HepG2 (cell line): ENCODE results near the gene ARHGAP33. TPM values are rescaled to one million over a fixed set of nuclear protein-coding genes. Genes with fewer than 3 reads are reported as not detected.

Experiments
- ADNP ChIP-seq: sonication (generic); formaldehyde crosslinking; IDR thresholded peaks from 2 replicates; pipeline ENCODE4 v1.4.0; 2020; ENCODE audit warnings: missing genetic modification reagents
- HHEX ChIP-seq: IDR thresholded peaks from 2 replicates; pipeline ENCODE4 v1.6.1; 2016; ENCODE audit warnings: control low read depth
- KDM3A ChIP-seq: IDR thresholded peaks from 2 replicates; pipeline ENCODE4 v1.6.1; 2018; ENCODE audit warnings: low read depth, missing compliant biosample characterization
- MXD1 ChIP-seq: sonication (generic); formaldehyde crosslinking; IDR thresholded peaks from 2 replicates; pipeline ENCODE4 v1.4.0; 2020; ENCODE audit warnings: mild to moderate bottlenecking, missing genetic modification reagents
- POLR2AphosphoS5 ChIP-seq: IDR thresholded peaks from 2 replicates; pipeline ENCODE4 v1.6.1; 2012; ENCODE audit warnings: low read depth, low read length
- RBM22 ChIP-seq: fragments of 200-400 bp; formaldehyde crosslinking; optimal IDR thresholded peaks from 2 replicates; pipeline ENCODE3; 2017; ENCODE audit warnings: mild to moderate bottlenecking, low read length, moderate library complexity
- SETDB1 ChIP-seq: sonication (generic); formaldehyde crosslinking; IDR thresholded peaks from 2 replicates; pipeline ENCODE4 v1.5.1; 2020; ENCODE audit warnings: missing genetic modification reagents, mild to moderate bottlenecking, borderline replicate concordance
- STAG1 ChIP-seq: sonication (generic); formaldehyde crosslinking; IDR thresholded peaks from 2 replicates; pipeline ENCODE4 v1.4.0; 2020; ENCODE audit warnings: missing genetic modification reagents
- TCF12 ChIP-seq, 2 experiments: fragments of 450-650 bp in 1 of 2; sonication (generic) in 1 of 2; formaldehyde crosslinking in 1 of 2; IDR thresholded peaks; 2 replicates each; pipeline versions ENCODE4 v1.6.1 to v1.8.0; 2017 to 2022; ENCODE audit warnings: antibody characterized with exemption in 1 of 2, mild to moderate bottlenecking in 1 of 2, missing genetic modification reagents in 1 of 2, moderate library complexity in 1 of 2
- THAP8 ChIP-seq: sonication (generic); formaldehyde crosslinking; IDR thresholded peaks from 2 replicates; pipeline ENCODE4 v1.5.1; 2020; ENCODE audit warnings: missing genetic modification reagents, mild to moderate bottlenecking, borderline replicate concordance
- ZBTB46 ChIP-seq: sonication (generic); formaldehyde crosslinking; IDR thresholded peaks from 2 replicates; pipeline ENCODE4 v1.4.0; 2020; ENCODE audit warnings: mild to moderate bottlenecking, missing genetic modification reagents, borderline replicate concordance
- ZNF326 ChIP-seq: sonication (generic); formaldehyde crosslinking; IDR thresholded peaks from 2 replicates; pipeline ENCODE4 v1.4.0; 2020; ENCODE audit warnings: missing genetic modification reagents, borderline replicate concordance
- ZSCAN22 ChIP-seq: sonication (generic); formaldehyde crosslinking; IDR thresholded peaks from 2 replicates; pipeline ENCODE4 v1.4.0; 2020; ENCODE audit warnings: mild to moderate bottlenecking, missing genetic modification reagents
- polyA plus RNA-seq, 8 experiments: library from polyadenylated mRNA; depleted of rRNA in 3 of 8; stranded (reverse) in 7 of 8; unstranded in 1 of 8; fragments of >200 nt; fragmentation: Illumina TruSeq in 4 of 8; extraction: Trizol in 4 of 8; gene quantifications; 2 replicates each; pipeline versions ENCODE4 v1.2.1 to v1.2.3, GENCODE V29; 2011 to 2016; ENCODE audit warnings: low read depth in 4 of 8, missing spikeins in 1 of 8, mixed read lengths in 1 of 8; ENCODE audit not compliant: insufficient read depth in 1 of 8
- total RNA-seq, 5 experiments: library from RNA; depleted of rRNA; stranded (reverse); fragments of >200 nt; fragmentation: Illumina TruSeq; extraction: Trizol; gene quantifications; 2 replicates each; pipeline ENCODE4 v1.2.3, GENCODE V29; 2016; ENCODE audit warnings: low read depth in 1 of 5
- TF ChIP-seq, protein P1 (sequence below): sonication (generic); formaldehyde crosslinking; IDR thresholded peaks from one replicate; pipeline ENCODE4 v1.5.1; 2020; ENCODE audit warnings: mild to moderate bottlenecking, missing genetic modification reagents; ENCODE audit errors: not compliant biosample characterization
- TF ChIP-seq, protein P2 (sequence below): sonication (generic); formaldehyde crosslinking; IDR thresholded peaks from 2 replicates; pipeline ENCODE4 v1.5.0; 2020; ENCODE audit warnings: mild to moderate bottlenecking, missing genetic modification reagents, moderate library complexity

ARHGAP33 gene
- total and polyA plus RNA-seq, 2 of the 13 experiments (the other 11 are each of a cell fraction or from before 2014, with no cell fraction given) = 1.3 to 2.7 TPM

GRCh38 chr19:35744430-35745327, 30.7 kb upstream of the ARHGAP33 start (continued):
- TF ChIP-seq TCF12 (IDR thresholded peaks at IDR 0.05) (no peak), TCF12 (CRISPR knock-in tag; IDR thresholded peaks at IDR 0.05) (no peak), ADNP (CRISPR knock-in tag) (no peak), RBM22 (no peak), KDM3A (CRISPR knock-in tag) (no peak), STAG1 (peak; percentile 26), ZNF326 (CRISPR knock-in tag) (no peak), THAP8 (CRISPR knock-in tag) (no peak), HHEX (CRISPR knock-in tag) (no peak), ZSCAN22 (CRISPR knock-in tag) (no peak), ZBTB46 (CRISPR knock-in tag) (no peak), POLR2AphosphoS5 (no peak), MXD1 (0 out of 2 replicates have a peak, but pooled peaks have one; percentile 36), SETDB1 (CRISPR knock-in tag) (no peak)
- TF ChIP-seq, protein P1, sequence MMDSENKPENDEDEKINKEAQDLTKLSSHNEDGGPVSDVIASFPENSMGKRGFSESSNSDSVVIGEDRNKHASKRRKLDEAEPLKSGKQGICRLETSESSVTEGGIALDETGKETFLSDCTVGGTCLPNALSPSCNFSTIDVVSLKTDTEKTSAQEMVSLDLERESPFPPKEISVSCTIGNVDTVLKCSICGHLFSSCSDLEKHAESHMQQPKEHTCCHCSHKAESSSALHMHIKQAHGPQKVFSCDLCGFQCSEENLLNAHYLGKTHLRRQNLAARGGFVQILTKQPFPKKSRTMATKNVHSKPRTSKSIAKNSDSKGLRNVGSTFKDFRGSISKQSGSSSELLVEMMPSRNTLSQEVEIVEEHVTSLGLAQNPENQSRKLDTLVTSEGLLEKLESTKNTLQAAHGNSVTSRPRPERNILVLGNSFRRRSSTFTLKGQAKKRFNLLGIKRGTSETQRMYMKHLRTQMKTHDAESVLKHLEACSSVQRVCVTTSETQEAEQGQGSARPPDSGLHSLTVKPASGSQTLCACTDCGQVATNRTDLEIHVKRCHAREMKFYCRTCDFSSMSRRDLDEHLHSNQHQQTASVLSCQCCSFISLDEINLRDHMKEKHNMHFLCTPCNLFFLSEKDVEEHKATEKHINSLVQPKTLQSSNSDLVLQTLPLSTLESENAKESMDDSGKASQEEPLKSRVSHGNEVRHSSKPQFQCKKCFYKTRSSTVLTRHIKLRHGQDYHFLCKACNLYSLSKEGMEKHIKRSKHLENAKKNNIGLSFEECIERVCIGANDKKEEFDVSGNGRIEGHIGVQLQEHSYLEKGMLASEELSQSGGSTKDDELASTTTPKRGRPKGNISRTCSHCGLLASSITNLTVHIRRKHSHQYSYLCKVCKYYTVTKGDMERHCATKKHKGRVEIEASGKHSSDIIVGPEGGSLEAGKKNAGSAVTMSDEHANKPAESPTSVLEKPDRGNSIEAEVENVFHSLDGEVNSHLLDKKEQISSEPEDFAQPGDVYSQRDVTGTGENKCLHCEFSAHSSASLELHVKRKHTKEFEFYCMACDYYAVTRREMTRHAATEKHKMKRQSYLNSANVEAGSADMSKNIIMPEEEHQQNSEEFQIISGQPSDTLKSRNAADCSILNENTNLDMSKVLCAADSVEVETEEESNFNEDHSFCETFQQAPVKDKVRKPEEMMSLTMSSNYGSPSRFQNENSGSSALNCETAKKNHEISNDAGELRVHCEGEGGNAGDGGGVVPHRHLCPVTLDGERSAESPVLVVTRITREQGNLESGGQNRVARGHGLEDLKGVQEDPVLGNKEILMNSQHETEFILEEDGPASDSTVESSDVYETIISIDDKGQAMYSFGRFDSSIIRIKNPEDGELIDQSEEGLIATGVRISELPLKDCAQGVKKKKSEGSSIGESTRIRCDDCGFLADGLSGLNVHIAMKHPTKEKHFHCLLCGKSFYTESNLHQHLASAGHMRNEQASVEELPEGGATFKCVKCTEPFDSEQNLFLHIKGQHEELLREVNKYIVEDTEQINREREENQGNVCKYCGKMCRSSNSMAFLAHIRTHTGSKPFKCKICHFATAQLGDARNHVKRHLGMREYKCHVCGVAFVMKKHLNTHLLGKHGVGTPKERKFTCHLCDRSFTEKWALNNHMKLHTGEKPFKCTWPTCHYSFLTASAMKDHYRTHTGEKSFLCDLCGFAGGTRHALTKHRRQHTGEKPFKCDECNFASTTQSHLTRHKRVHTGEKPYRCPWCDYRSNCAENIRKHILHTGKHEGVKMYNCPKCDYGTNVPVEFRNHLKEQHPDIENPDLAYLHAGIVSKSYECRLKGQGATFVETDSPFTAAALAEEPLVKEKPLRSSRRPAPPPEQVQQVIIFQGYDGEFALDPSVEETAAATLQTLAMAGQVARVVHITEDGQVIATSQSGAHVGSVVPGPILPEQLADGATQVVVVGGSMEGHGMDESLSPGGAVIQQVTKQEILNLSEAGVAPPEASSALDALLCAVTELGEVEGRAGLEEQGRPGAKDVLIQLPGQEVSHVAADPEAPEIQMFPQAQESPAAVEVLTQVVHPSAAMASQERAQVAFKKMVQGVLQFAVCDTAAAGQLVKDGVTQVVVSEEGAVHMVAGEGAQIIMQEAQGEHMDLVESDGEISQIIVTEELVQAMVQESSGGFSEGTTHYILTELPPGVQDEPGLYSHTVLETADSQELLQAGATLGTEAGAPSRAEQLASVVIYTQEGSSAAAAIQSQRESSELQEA (CRISPR knock-in tag) = no peak
- TF ChIP-seq, protein P2, sequence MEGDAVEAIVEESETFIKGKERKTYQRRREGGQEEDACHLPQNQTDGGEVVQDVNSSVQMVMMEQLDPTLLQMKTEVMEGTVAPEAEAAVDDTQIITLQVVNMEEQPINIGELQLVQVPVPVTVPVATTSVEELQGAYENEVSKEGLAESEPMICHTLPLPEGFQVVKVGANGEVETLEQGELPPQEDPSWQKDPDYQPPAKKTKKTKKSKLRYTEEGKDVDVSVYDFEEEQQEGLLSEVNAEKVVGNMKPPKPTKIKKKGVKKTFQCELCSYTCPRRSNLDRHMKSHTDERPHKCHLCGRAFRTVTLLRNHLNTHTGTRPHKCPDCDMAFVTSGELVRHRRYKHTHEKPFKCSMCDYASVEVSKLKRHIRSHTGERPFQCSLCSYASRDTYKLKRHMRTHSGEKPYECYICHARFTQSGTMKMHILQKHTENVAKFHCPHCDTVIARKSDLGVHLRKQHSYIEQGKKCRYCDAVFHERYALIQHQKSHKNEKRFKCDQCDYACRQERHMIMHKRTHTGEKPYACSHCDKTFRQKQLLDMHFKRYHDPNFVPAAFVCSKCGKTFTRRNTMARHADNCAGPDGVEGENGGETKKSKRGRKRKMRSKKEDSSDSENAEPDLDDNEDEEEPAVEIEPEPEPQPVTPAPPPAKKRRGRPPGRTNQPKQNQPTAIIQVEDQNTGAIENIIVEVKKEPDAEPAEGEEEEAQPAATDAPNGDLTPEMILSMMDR (CRISPR knock-in tag) = peak; percentile 75
